ENCODE results near the gene ZNF384.

Gene ZNF384

GRCh38 chr12:6620137-6620884, 68.9 kb downstream of the ZNF384 start:
- DNase-seq, result peak; percentile 69 to 87 (median 81)

- DNase-seq, result peak; percentile 54 to 67 (median 65)
These were observed 70.5 kb downstream of the ZNF384 start for GRCh38 chr12:6618483-6619225.

Measured in suppressor macrophage treated with lipopolysaccharide for 1 hour (primary cell).